Liver (tissue), 9 donors: ENCODE data around the gene RAP1B. TPM values are rescaled to one million over a fixed set of nuclear protein-coding genes. Genes with fewer than 3 reads are reported as not detected.
A peak's percentile ranks its signal among the peaks of the same experiment; 100 is the strongest.

Experiments used
- DNase-seq: peaks from one replicate; pipeline ENCODE4 v3.0.0-alpha.2; 2017; ENCODE audit warnings: low spot score
- H3K27ac ChIP-seq, 2 donors: one replicate each; pipeline ENCODE4 v1.7.0; 2013; ENCODE audit warnings: inconsistent platforms in 2 of 2, low read length in 2 of 2, control low read depth in 1 of 2, low read depth in 1 of 2, mild to moderate bottlenecking in 1 of 2
- H3K27me3 ChIP-seq, 4 donors: one replicate each; pipeline versions ENCODE4 v1.6.1 to v1.7.0; 2013; ENCODE audit warnings: low read length in 3 of 4, inconsistent platforms in 1 of 4, mild to moderate bottlenecking in 1 of 4, moderate library complexity in 1 of 4; ENCODE audit not compliant: control insufficient read depth in 4 of 4, insufficient read depth in 4 of 4
- H3K36me3 ChIP-seq, 4 donors: one replicate each; pipeline versions ENCODE4 v1.6.1 to v1.7.0; 2013; ENCODE audit warnings: low read length in 3 of 4, mild to moderate bottlenecking in 3 of 4, low read depth in 1 of 4, moderate library complexity in 1 of 4; ENCODE audit not compliant: control insufficient read depth in 4 of 4, insufficient read depth in 3 of 4
- H3K4me1 ChIP-seq, 4 donors: one replicate each; pipeline versions ENCODE4 v1.6.1 to v1.7.0; 2013; ENCODE audit warnings: low read length in 3 of 4, mild to moderate bottlenecking in 3 of 4, moderate library complexity in 1 of 4; ENCODE audit not compliant: control insufficient read depth in 4 of 4, insufficient read depth in 4 of 4
- H3K4me3 ChIP-seq, 3 donors: one replicate each; pipeline versions ENCODE4 v1.6.1 to v1.7.0; 2013; ENCODE audit warnings: low read length in 3 of 3, control low read depth in 1 of 3, low read depth in 1 of 3, mild to moderate bottlenecking in 1 of 3
- H3K9ac ChIP-seq, 2 donors: one replicate each; pipeline ENCODE4 v1.7.0; 2013; ENCODE audit warnings: low read length in 2 of 2, mild to moderate bottlenecking in 2 of 2, moderate library complexity in 2 of 2, control low read depth in 1 of 2, low read depth in 1 of 2
- H3K9me3 ChIP-seq, 4 donors: one replicate each; pipeline versions ENCODE4 v1.6.1 to v1.7.0; 2013; ENCODE audit warnings: low read length in 3 of 4; ENCODE audit not compliant: control insufficient read depth in 4 of 4
- ATF3 ChIP-seq: IDR thresholded peaks from 2 replicates; pipeline ENCODE4 v1.6.1; 2016; ENCODE audit warnings: antibody characterized with exemption
- CTCF ChIP-seq: fragments of 150-350 bp; IDR thresholded peaks from 2 replicates; pipeline ENCODE4 v1.5.1; 2017; ENCODE audit warnings: improper control_type of control experiment, low read depth, low read length; ENCODE audit not compliant: missing input control
- EGR1 ChIP-seq, 2 donors: IDR thresholded peaks; 2 replicates each; pipeline ENCODE4 v1.6.1; 2016 to 2018; ENCODE audit warnings: antibody characterized with exemption in 2 of 2, low read depth in 2 of 2
- FOXA1 ChIP-seq: IDR thresholded peaks from 2 replicates; pipeline ENCODE4 v1.6.1; 2016; ENCODE audit warnings: antibody characterized with exemption
- FOXA2 ChIP-seq: IDR thresholded peaks from 2 replicates; pipeline ENCODE4 v1.6.1; 2016; ENCODE audit warnings: antibody characterized with exemption
- GABPA ChIP-seq, 2 donors: IDR thresholded peaks in 1 of 2; conservative IDR thresholded peaks in 1 of 2; 2 replicates each; pipeline ENCODE4 v1.6.1; 2016; ENCODE audit warnings: antibody characterized with exemption in 2 of 2, mild to moderate bottlenecking in 1 of 2, moderate library complexity in 1 of 2
- HNF4A ChIP-seq, 2 donors: conservative IDR thresholded peaks; 2 replicates each; pipeline ENCODE4 v1.6.1; 2016; ENCODE audit warnings: antibody characterized with exemption in 2 of 2, mild to moderate bottlenecking in 2 of 2
- HNF4G ChIP-seq: IDR thresholded peaks from 2 replicates; pipeline ENCODE4 v1.6.1; 2016; ENCODE audit warnings: antibody characterized with exemption
- JUND ChIP-seq, 2 donors: IDR thresholded peaks; 2 replicates each; pipeline ENCODE4 v1.6.1; 2016; ENCODE audit warnings: antibody characterized with exemption in 2 of 2
- NR2F2 ChIP-seq: IDR thresholded peaks from 2 replicates; pipeline ENCODE4 v1.6.1; 2016; ENCODE audit warnings: antibody characterized with exemption
- RAD21 ChIP-seq, 2 donors: IDR thresholded peaks; 2 replicates each; pipeline ENCODE4 v1.6.1; 2016; ENCODE audit warnings: antibody characterized with exemption in 2 of 2, mild to moderate bottlenecking in 2 of 2
- RXRA ChIP-seq, 2 donors: IDR thresholded peaks; 2 replicates each; pipeline ENCODE4 v1.6.1; 2017 to 2018; ENCODE audit warnings: antibody characterized with exemption in 2 of 2, mild to moderate bottlenecking in 1 of 2
- SP1 ChIP-seq: IDR thresholded peaks from 2 replicates; pipeline ENCODE4 v1.6.1; 2018; ENCODE audit warnings: antibody characterized with exemption, mild to moderate bottlenecking
- TAF1 ChIP-seq: conservative IDR thresholded peaks from 2 replicates; pipeline ENCODE4 v1.6.1; 2016; ENCODE audit warnings: antibody characterized with exemption, mild to moderate bottlenecking
- YY1 ChIP-seq: IDR thresholded peaks from 2 replicates; pipeline ENCODE4 v1.6.1; 2016; ENCODE audit warnings: antibody characterized with exemption, mild to moderate bottlenecking
- WGBS: extraction: QIAGEN DNeasy Blood & Tissue Kit; methylation state at CpG from one replicate; pipeline ENCODE4 v1.1.7; 2013; 5-methylcytosine and 5-hydroxymethylcytosine counted together
- polyA plus RNA-seq, 2 donors: library from polyadenylated mRNA; stranded (reverse) in 1 of 2; unstranded in 1 of 2; fragments of 200-250 nt in 1 of 2; fragments of >200 nt in 1 of 2; fragmentation: Nextera tagmentation in 1 of 2; extraction: Ambion mirVana in 1 of 2; gene quantifications; one replicate each; pipeline versions ENCODE4 v1.2.1 to v1.2.3, GENCODE V29; 2013 to 2015
- total RNA-seq, 2 donors: library from RNA; depleted of rRNA; stranded (reverse); fragments of >200 nt; gene quantifications; one replicate each; pipeline ENCODE4 v1.2.3, GENCODE V29; 2014
- TF ChIP-seq, protein P1 (sequence below): IDR thresholded peaks from 2 replicates; pipeline ENCODE4 v1.6.1; 2016; ENCODE audit warnings: antibody characterized with exemption
- TF ChIP-seq, protein P2 (sequence below): IDR thresholded peaks from 2 replicates; pipeline ENCODE4 v1.6.1; 2016; ENCODE audit warnings: antibody characterized with exemption, mild to moderate bottlenecking
- TF ChIP-seq, protein P3 (sequence below): IDR thresholded peaks from 2 replicates; pipeline ENCODE4 v1.6.1; 2016; ENCODE audit warnings: antibody characterized with exemption
- donor health status: healthy.
- donor health status: healthy.
- donor health status: healthy.
- donor health status: healthy.
- donor health status: healthy.

RAP1B gene
- total RNA-seq, result 100 to 1,000 TPM in 1 of 2 donors, 10 to 100 TPM in 1; 79.3 to 123 TPM
- polyA plus RNA-seq, result 10 to 100 TPM; 56.2 to 65.6 TPM

DNA sequence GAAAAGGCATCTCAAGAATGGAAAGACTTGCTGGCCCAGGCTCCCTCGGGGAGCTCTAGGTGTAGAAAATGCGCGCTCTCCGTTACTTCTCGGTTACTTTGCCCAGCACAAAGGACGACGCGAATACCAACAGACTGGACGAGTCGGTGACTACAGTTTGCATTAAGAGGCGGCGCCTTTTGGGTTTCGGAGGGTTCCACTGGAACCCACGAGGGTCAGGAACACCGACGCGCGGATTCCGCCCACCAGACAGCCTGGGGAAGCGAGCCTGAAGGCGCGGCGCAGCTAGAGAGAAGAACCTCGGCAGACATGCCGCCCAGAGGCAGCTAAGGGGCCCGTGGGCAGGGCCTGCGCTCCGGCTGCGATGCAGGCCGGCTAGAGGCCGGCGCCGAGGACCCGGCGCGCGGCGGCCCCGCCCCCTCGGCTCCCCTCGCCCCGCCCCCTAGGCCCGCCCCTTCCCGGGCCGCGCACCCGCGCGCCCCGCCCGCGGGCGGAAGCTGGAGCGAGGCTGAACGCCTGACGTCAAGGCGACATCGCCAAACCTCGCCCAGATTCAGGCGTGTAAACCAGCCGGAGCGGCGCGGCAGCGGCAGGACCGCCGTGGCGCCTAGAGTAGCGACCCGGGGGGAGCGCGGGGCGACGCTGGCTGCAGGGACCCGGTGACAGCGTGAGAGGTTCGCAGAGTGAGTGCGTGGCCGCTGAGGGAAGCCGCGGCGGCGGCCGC lies at the start of gene RAP1B:
RAP1B (plus strand) TSS at position 530 of the 724 bp plus-strand sequence. CDS start 37,826 bp downstream, outside the sequence.
- WGBS, result under 1% methylated on average over 84 of the region's 84 CpGs
- DNase-seq, result peak; percentile 92
- Histone ChIP-seq H3K9ac (peak within 1 kb of the TSS; percentile 98 to 100), H3K4me1 (peaks cover 8 to 35% (median 24%) of the 10 kb centered on the region in 4 donors), H3K36me3 (no peaks in the 10 kb centered on the region), H3K9me3 (no peaks in the 10 kb centered on the region), H3K27ac (peak within 1 kb of the TSS; percentile 95 to 97), H3K4me3 (peak within 1 kb of the TSS; percentile 75 to 99 (median 93)), H3K27me3 (no peaks in the 10 kb centered on the region)
- no peak for TF ChIP-seq ATF3
- peak; percentile 82 for TF ChIP-seq TAF1
- peak in 1 of 2 donors; percentile 10 for TF ChIP-seq EGR1 (IDR thresholded peaks at IDR 0.05; ENCODE audit: low read depth in 2 of 2)
- peak in 1 of 2 donors; percentile 5 for TF ChIP-seq HNF4A (conservative IDR thresholded peaks at IDR 0.05)
- TF ChIP-seq RXRA (IDR thresholded peaks at IDR 0.05), result peak in 1 of 2 donors; percentile 17
- TF ChIP-seq NR2F2, result no peak
- TF ChIP-seq FOXA2, result no peak
- peak; percentile 88 for TF ChIP-seq YY1
- TF ChIP-seq SP1, result no peak
- no peak for TF ChIP-seq FOXA1
- no peak for TF ChIP-seq CTCF
- TF ChIP-seq RAD21 (IDR thresholded peaks at IDR 0.05), result peak in 1 of 2 donors; percentile 25
- peak; percentile 11 for TF ChIP-seq HNF4G
- peak in 1 of 2 donors; percentile 60 for TF ChIP-seq GABPA (IDR thresholded peaks at IDR 0.05 in 1 of 2, conservative IDR thresholded peaks at IDR 0.05 in 1 of 2)
- TF ChIP-seq, protein P1, sequence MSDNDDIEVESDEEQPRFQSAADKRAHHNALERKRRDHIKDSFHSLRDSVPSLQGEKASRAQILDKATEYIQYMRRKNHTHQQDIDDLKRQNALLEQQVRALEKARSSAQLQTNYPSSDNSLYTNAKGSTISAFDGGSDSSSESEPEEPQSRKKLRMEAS, result peak; percentile 54
- no peak for TF ChIP-seq JUND (IDR thresholded peaks at IDR 0.05)
- TF ChIP-seq, protein P2, sequence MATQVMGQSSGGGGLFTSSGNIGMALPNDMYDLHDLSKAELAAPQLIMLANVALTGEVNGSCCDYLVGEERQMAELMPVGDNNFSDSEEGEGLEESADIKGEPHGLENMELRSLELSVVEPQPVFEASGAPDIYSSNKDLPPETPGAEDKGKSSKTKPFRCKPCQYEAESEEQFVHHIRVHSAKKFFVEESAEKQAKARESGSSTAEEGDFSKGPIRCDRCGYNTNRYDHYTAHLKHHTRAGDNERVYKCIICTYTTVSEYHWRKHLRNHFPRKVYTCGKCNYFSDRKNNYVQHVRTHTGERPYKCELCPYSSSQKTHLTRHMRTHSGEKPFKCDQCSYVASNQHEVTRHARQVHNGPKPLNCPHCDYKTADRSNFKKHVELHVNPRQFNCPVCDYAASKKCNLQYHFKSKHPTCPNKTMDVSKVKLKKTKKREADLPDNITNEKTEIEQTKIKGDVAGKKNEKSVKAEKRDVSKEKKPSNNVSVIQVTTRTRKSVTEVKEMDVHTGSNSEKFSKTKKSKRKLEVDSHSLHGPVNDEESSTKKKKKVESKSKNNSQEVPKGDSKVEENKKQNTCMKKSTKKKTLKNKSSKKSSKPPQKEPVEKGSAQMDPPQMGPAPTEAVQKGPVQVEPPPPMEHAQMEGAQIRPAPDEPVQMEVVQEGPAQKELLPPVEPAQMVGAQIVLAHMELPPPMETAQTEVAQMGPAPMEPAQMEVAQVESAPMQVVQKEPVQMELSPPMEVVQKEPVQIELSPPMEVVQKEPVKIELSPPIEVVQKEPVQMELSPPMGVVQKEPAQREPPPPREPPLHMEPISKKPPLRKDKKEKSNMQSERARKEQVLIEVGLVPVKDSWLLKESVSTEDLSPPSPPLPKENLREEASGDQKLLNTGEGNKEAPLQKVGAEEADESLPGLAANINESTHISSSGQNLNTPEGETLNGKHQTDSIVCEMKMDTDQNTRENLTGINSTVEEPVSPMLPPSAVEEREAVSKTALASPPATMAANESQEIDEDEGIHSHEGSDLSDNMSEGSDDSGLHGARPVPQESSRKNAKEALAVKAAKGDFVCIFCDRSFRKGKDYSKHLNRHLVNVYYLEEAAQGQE, result peak; percentile 58
- TF ChIP-seq, protein P3, sequence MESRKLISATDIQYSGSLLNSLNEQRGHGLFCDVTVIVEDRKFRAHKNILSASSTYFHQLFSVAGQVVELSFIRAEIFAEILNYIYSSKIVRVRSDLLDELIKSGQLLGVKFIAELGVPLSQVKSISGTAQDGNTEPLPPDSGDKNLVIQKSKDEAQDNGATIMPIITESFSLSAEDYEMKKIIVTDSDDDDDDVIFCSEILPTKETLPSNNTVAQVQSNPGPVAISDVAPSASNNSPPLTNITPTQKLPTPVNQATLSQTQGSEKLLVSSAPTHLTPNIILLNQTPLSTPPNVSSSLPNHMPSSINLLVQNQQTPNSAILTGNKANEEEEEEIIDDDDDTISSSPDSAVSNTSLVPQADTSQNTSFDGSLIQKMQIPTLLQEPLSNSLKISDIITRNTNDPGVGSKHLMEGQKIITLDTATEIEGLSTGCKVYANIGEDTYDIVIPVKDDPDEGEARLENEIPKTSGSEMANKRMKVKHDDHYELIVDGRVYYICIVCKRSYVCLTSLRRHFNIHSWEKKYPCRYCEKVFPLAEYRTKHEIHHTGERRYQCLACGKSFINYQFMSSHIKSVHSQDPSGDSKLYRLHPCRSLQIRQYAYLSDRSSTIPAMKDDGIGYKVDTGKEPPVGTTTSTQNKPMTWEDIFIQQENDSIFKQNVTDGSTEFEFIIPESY, result no peak
